ENCODE data around the gene CTNNA2.

CTNNA2 gene

GRCh38 chr2:80461505-80462197 lies 948.8 kb downstream of the CTNNA2 start:
- DNase-seq = no peak

GRCh38 chr2:80462654-80463053 lies 949.8 kb downstream of the CTNNA2 start:
- DNase-seq = no peak

GRCh38 chr2:80464275-80464674 lies 951.4 kb downstream of the CTNNA2 start:
- no peak for DNase-seq

- DNase-seq = no peak
Observed at GRCh38 chr2:80467262-80467811, 954.5 kb downstream of the CTNNA2 start.

GRCh38 chr2:80469428-80469827 lies 956.6 kb downstream of the CTNNA2 start:
- DNase-seq = no peak

GRCh38 chr2:80473069-80473468 lies 960.2 kb downstream of the CTNNA2 start:
- no peak for DNase-seq

- DNase-seq = no peak
Observed at GRCh38 chr2:80473796-80474195, 960.9 kb downstream of the CTNNA2 start.

- no peak for DNase-seq
Observed at GRCh38 chr2:80475970-80476369, 963.1 kb downstream of the CTNNA2 start.

- DNase-seq = no peak
Observed at GRCh38 chr2:80476535-80477117, 963.8 kb downstream of the CTNNA2 start.

GRCh38 chr2:80482276-80482675 lies 969.4 kb downstream of the CTNNA2 start:
- DNase-seq = no peak

GRCh38 chr2:80489717-80490116 lies 976.9 kb downstream of the CTNNA2 start:
- no peak for DNase-seq

GRCh38 chr2:80490964-80491363 lies 978.1 kb downstream of the CTNNA2 start:
- DNase-seq = no peak

- DNase-seq = no peak
Observed at GRCh38 chr2:80496346-80496745, 983.5 kb downstream of the CTNNA2 start.

GRCh38 chr2:80496775-80497174 lies 983.9 kb downstream of the CTNNA2 start:
- no peak for DNase-seq

- peak; percentile 6 for DNase-seq
Observed at GRCh38 chr2:80499095-80499494, 986.2 kb downstream of the CTNNA2 start.

- no peak for DNase-seq
Observed at GRCh38 chr2:80501874-80502624, 989.2 kb downstream of the CTNNA2 start.

- DNase-seq = no peak
Observed at GRCh38 chr2:80506563-80506962, 993.7 kb downstream of the CTNNA2 start.

- no peak for DNase-seq
Observed at GRCh38 chr2:80510716-80511115, 997.9 kb downstream of the CTNNA2 start.

GRCh38 chr2:80515964-80516363 lies 1003.1 kb downstream of the CTNNA2 start:
- no peak for DNase-seq

GRCh38 chr2:80517316-80517715 lies 1004.5 kb downstream of the CTNNA2 start:
- DNase-seq = no peak

- DNase-seq = no peak
Observed at GRCh38 chr2:80519121-80519643, 1006.3 kb downstream of the CTNNA2 start.

- no peak for DNase-seq
Observed at GRCh38 chr2:80519699-80520291, 1006.9 kb downstream of the CTNNA2 start.

- DNase-seq = no peak
Observed at GRCh38 chr2:80525152-80525551, 1012.3 kb downstream of the CTNNA2 start.
